GM23338 (cell line): ENCODE data around the gene NDEL1.

Source experiments
- CTCF ChIP-seq, 2 experiments: fragments of 200-600 bp in 1 of 2; sonication (generic) in 1 of 2; conservative IDR thresholded peaks; 2 replicates each; pipeline versions ENCODE4 v1.5.1 to v1.6.1; 2016 to 2017; ENCODE audit warnings: antibody characterized with exemption in 2 of 2, low read depth in 2 of 2, mild to moderate bottlenecking in 2 of 2, moderate library complexity in 1 of 2
- EZH2 ChIP-seq: fragments of 200-600 bp; sonication (generic); IDR thresholded peaks from one replicate; pipeline ENCODE4 v1.8.0; 2017; ENCODE audit warnings: antibody characterized with exemption, mild to moderate bottlenecking, low read depth; ENCODE audit not compliant: unreplicated experiment
- POLR2AphosphoS5 ChIP-seq: IDR thresholded peaks from 2 replicates; pipeline ENCODE4 v1.6.1; 2016; ENCODE audit warnings: antibody characterized with exemption, low read depth

- TF ChIP-seq CTCF (conservative IDR thresholded peaks at IDR 0.05; ENCODE audit: low read depth in 2 of 2), result no peak
- no peak for TF ChIP-seq POLR2AphosphoS5
- no peak for TF ChIP-seq EZH2
Observed at GRCh38 chr17:8504460-8505207, 69.0 kb downstream of the NDEL1 start.
